ENCODE data around the gene HIGD1B. TPM values are rescaled to one million over a fixed set of nuclear protein-coding genes. Genes with fewer than 3 reads are reported as not detected.

The HIGD1B gene
- total RNA-seq, 1 donor from 2014 or later, result 1.2 TPM

DNA sequence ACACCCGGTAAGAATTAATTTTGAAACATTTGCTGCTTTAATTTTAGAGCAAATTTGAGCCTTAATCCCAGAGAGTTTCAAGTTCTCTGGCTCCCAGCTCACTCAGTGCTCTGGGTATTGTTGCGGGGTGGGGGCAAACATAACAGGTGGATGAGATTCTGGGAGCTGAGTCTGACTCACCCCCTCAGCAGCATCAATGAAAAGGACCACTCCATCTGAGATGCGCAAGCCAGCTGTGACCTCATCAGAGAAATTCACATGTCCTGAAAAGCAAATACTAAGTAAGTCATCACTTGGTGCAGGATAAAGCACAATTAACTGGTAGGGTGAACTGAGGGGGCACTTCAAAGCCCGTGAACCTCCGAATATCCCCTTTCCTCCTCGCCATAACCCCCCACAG lies 31.7 kb downstream of the HIGD1B start:
- DNase-seq, result no peak

DNA sequence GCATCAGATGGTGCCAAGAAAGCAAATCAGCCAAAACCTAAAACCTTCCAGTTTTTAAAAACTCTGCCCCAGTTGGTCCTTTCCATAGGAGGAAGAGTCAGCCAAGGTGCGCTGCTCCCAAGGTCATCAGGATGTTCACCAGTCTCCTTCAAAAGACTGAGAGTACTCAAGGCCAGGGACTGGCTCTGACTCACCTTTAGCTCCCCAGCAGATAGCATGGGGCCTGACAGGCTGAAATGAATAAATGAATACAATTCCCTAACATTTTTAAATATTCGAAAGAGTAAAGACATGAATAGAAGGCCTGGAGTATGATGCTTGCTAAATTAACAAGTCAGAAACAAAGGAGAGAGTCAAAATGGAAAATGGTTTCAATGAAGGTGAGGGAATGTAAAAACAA lies 32.4 kb downstream of the HIGD1B start:
- DNase-seq, result no peak

DNA sequence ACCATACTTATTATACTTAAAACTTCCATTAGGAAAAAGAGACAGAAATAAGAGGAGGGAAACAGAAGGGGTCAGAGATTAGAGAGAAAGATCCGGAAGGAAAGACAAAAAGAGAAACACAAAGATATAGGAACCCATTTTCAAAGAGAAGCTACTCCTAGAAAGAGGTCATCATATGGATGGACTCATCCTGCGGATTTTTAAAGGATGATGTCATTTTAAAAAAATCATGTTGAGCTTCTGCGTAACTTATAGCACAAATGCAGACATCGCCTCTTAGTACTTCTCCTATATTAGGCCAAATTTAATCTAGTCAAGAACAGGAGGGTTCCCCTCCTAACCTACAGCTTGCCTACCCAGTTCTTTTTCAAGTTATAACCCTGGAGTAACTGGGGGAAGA lies 33.5 kb downstream of the HIGD1B start:
- DNase-seq, result no peak

DNA sequence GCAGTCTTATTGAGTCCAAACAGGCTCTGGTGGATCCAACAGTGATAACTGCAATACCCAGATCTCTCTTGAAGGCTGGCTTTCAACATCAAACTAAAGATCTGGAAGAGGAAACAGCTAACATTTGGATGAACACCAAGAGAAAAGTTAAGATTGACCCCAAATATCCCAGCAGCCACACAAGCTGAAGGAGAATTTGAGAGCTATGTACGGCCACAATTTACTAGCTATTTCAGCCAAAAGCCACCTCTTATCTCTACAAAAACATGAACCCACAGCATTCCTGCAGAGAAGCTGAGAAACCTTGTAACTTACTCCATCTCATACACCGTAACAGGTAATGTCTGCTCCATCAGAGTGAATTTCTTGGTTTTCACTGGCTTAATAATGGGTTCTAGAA lies 37.3 kb downstream of the HIGD1B start:
- no peak for DNase-seq

DNA sequence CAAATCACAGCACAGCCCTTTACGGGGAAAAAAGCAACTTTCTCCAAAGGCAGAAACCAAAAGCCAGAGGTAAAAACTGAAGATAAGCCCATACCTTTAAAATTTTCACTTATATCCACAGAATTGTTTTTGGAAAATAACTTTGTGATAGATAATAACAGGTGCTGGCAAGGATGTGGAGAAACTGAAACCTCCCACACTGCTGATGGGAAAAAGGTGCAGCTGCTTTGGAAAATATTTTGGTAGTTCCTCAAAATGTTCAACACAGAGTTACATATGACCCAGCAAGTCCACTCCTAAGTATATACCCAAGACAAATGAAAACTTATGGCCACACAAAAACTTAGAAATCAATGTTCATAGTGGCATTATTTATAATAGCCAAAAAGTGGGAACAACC lies 39.3 kb downstream of the HIGD1B start:
- no peak for DNase-seq

DNA sequence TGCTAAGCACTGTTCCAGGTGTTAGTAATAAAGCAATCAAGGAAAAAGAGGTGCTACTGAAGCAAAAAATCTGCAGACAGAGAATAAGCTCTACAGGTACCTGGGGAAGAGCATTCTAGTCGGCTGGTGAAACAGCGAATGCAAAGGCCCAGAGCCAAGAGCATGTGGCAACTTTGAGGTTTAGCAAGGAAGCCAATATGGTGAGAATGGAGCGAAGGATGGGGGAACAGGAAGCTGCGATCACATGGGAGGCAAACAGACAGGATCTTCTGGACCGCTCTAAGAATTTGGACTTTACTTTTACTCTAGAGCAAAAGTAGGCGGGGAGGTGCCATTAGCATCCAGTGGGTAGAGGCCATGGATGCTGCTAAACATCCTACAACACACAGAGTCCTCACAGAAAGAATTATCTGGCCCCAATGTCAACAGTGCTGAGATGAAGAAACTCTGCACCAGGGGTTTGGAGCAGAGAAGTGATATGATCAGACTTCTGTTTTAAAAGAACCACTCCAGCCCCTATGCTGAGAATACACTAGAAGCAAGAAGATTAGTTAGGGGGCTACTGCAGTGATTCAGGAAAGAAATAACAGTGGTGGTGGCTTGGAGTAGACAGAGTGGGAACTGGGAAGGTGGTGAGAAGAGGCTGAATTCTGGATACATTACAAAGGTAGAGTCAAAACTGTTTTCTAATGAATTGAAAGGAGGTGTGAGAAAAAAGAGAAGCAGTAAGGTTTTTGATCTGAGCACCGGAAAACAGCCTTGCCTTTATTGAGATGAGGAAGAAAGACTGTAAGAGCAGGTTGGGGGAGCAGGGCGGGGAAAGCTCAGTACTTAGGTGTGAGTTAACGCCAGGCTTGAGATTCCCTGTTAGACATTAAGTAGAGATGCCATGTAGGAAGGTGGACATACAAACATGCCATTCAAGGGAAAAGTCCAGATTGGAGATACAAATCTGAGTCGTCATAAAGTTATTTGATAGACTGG lies 40.6 kb downstream of the HIGD1B start:
- no peak for DNase-seq

DNA sequence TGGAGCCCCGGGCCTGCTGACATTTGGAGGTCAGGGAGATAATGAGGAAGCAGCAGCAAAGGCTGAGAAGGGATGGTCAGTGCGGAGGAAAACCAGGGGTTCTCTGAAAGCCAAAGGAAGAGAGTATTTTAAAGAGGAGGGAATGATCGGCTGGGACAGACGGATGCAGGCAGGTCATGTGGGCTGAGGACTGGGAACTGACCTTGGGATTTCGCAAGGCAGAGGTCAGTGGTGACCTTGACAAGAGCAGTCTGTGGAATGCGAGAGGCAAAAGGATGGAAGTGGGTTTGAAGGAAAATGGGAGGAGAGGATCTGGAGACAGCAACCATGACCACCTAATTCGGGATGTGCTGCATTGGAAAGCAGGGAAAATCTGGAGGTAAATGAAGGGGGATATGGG lies 41.3 kb downstream of the HIGD1B start:
- no peak for DNase-seq

DNA sequence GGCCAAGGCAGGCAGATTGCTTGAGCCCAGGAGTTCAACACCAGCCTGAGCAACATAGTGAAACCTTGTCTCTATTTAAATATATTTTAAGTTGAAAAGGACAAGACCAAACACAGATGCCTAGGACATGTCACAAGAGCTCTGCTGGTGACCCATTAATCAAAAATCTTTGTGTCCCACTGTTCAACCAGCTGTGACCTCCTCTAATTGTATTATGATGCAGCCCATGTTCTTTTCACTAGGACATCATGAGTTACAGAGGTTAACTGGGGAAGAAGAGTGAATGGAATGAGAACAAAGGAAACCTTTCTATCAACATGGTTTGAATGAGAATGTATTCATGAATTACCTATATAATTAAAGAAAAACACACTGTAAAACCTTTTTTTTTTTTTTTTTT lies 44.6 kb downstream of the HIGD1B start:
- no peak for DNase-seq

DNA sequence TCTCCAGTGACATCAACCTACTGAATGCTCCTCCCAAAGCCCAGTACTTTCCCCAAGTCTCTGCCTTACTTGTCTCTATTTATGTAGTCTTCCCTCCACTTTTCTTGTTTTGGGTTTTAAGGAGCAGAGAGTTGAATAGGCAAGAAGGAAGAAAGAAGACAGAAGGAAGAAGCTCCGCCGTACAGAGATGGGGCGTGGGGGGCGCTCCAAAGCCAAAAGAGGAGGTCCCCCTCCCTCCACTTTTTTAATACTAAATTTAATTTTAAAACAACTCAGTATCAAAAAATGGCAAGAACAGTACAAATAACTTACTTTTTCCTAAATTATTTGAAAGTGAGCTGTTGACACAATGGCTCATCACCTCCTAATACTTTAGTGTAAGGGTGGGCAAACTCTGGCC lies 47.0 kb downstream of the HIGD1B start:
- no peak for DNase-seq

DNA sequence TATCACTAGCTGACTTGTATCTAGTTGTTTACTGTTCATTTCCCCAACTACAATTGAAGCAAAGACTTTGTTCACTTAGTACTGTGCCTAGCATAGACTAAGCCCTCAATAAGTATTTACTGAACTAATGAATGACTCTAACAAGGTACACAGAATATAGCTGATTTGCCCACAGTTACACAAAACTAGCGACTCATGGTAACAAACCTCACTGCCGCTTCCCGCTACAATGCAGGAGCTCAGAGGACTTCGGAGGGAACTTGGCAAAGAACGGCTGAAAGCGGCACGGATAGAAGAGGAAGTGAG lies 51.0 kb downstream of the HIGD1B start:
- DNase-seq, result peak; percentile 36

DNA sequence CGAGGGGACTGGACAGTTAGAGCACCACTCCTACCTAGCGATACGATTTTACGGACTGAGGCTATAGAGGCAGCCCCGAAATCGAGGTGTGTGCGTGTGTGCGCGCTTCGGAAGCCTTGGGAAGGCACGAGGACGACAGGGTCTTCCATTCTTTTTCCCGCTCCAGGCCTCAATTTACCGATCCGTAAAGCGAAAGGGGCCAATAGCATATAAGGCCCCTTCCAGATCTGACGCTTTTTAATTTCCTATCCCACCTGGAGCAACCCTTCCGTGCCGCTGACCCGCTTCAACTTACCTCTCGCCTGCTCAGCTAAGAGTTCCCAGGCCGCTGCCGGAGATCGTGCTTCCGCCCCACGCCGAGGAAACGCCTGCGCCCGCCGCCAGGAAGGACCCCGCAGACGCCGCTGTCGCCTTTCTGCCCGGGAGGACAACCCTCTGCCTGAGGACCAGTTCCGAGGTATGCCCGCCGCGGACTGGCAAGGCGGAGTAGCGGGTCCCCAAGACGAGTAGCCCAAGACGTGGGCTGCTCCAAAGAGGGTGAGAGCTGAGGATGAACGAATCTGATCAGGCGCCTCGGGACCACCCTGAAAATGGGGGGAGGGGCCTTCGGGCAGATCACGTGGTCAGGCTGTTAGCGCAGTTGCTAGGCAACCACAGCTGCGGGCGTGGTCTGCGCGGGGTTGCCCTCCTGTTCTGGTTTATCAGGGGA lies 51.5 kb downstream of the HIGD1B start, which contains the start of gene EFTUD2:
Gene EFTUD2, minus strand, starts transcription at position 372 of the 709 bp plus-strand sequence. CDS start 4,924 bp downstream, outside the sequence.
- DNase-seq, result peak; percentile 98

Small RNA genes within 50 kb of the gene (small RNA-seq; reads per million reads assigned to genes)
- not detected for gene RN7SL405P (ENCODE audit: low replicate concordance)

Other genes with a start within 250 kb of the HIGD1B start
- gene MEIOC, start 191.4 kb upstream of the HIGD1B start, total RNA-seq, result 0.10 TPM
- 20.3 TPM for gene CCDC43, start 158.1 kb upstream of the HIGD1B start, total RNA-seq
- 3.9 TPM for gene DBF4B, start 139.2 kb upstream of the HIGD1B start, total RNA-seq
- 0.89 TPM for gene ADAM11, start 88.9 kb upstream of the HIGD1B start, total RNA-seq
- 19.9 TPM for gene GJC1, start 17.6 kb upstream of the HIGD1B start, total RNA-seq
- 68.9 TPM for gene EFTUD2, start 51.6 kb downstream of the HIGD1B start, total RNA-seq
- gene GFAP, start 67.6 kb downstream of the HIGD1B start, total RNA-seq, result 0.69 TPM
- 2.8 TPM for gene KIF18B, start 99.9 kb downstream of the HIGD1B start, total RNA-seq
- gene C1QL1, start 120.4 kb downstream of the HIGD1B start, total RNA-seq, result 0.20 TPM
- gene DCAKD, start 203.7 kb downstream of the HIGD1B start, total RNA-seq, result 25.6 TPM
- 46.4 TPM for gene NMT1, start 213.4 kb downstream of the HIGD1B start, total RNA-seq